MCF 10A (cell line): ENCODE results near the gene PRELID3B. TPM values are rescaled to one million over a fixed set of nuclear protein-coding genes. Genes with fewer than 3 reads are reported as not detected.

ENCODE experiments used
- BruUV-seq: library from RNA; stranded (reverse); fragments of 400-500 nt; replicated peaks from 2 replicates; lab custom pipeline; 2021; lab: Mats Ljungman, UMichigan
- CTCF ChIA-PET: fragments of 300-600 bp; sonication (Branson Sonifier 250); formaldehyde crosslinking; extraction: SDS; loops from one replicate; lab custom pipeline; 2021; ENCODE audit warnings: antibody characterized with exemption, inconsistent platforms; lab: Yijun Ruan, JAX
- POLR2A ChIA-PET: fragments of 300-600, 350-650 bp; sonication (Branson Sonifier 250); formaldehyde crosslinking; extraction: SDS; loops from one replicate; lab custom pipeline; 2020; ENCODE audit warnings: antibody characterized with exemption, inconsistent platforms; lab: Yijun Ruan, JAX
- DNase-seq: peaks from one replicate; pipeline ENCODE4 v3.0.0-alpha.2; 2018; ENCODE audit not compliant: unreplicated experiment
- H3K27ac Mint-ChIP-seq: one replicate; pipeline ENCODE4 v1.8.0; 2022; ENCODE audit warnings: mild to moderate bottlenecking, low read depth, mixed read lengths; ENCODE audit not compliant: unreplicated experiment
- H3K27me3 Mint-ChIP-seq: one replicate; pipeline ENCODE4 v1.8.0; 2022; ENCODE audit warnings: mixed read lengths; ENCODE audit not compliant: insufficient read depth, unreplicated experiment
- H3K36me3 Mint-ChIP-seq: one replicate; pipeline ENCODE4 v1.8.0; 2022; ENCODE audit warnings: mild to moderate bottlenecking, moderate library complexity, mixed read lengths; ENCODE audit not compliant: insufficient read depth, unreplicated experiment
- H3K4me1 Mint-ChIP-seq: one replicate; pipeline ENCODE4 v1.8.0; 2022; ENCODE audit warnings: mixed read lengths; ENCODE audit not compliant: insufficient read depth, unreplicated experiment
- H3K4me3 Mint-ChIP-seq: one replicate; pipeline ENCODE4 v1.8.0; 2022; ENCODE audit warnings: mild to moderate bottlenecking, moderate library complexity, mixed read lengths; ENCODE audit not compliant: unreplicated experiment
- H3K9me3 Mint-ChIP-seq: one replicate; pipeline ENCODE4 v1.8.0; 2022; ENCODE audit warnings: mixed read lengths; ENCODE audit not compliant: unreplicated experiment
- CTCF ChIP-seq: fragments of 200-600 bp; IDR thresholded peaks from one replicate; pipeline ENCODE4 v1.8.0; 2022; ENCODE audit warnings: antibody characterized with exemption, mild to moderate bottlenecking; ENCODE audit not compliant: unreplicated experiment
- intact Hi-C: fragments of 100-400 bp; cut with micrococcal nuclease; formaldehyde crosslinking; loops from 2 replicates; pipeline ENCODE4 v1.14.1; 2022
- total RNA-seq: library from RNA; stranded (reverse); gene quantifications from 2 replicates; pipeline ENCODE4 v1.2.3, GENCODE V29; 2022

The PRELID3B gene
- total RNA-seq, 1 experiment from 2014 or later, result 197 TPM

GRCh38 chr20:59030911-59031563 lies 11.5 kb downstream of the PRELID3B start:
- intact Hi-C loops, result no loop called here
- H3K4me1 Mint-ChIP-seq, result peaks cover 41% of the 10 kb centered on the region
- H3K36me3 Mint-ChIP-seq, result peaks cover 86% of the 10 kb centered on the region

GRCh38 chr20:59028812-59029211 lies 13.8 kb downstream of the PRELID3B start:
- no TSS peak for BruUV-seq
- Mint-ChIP-seq H3K4me3 (peak overlapping the region; percentile 54), H3K9me3 (no peaks in the 10 kb centered on the region), H3K36me3 (peaks cover 82% of the 10 kb centered on the region), H3K4me1 (peaks cover 41% of the 10 kb centered on the region), H3K27me3 (no peaks in the 10 kb centered on the region), H3K27ac (peak overlapping the region; percentile 66)
- intact Hi-C loops, result no loop called here
- CTCF ChIA-PET, result interaction anchor here (0.6 to 1.2 kb wide), 2 partner anchors 47 to 193 kb away, joined by 3 read pairs; no protein-coding TSS in a partner anchor
- POLR2A ChIA-PET, result interaction anchor here (0.7 to 5.6 kb wide), 5 partner anchors 9 to 140 kb away, joined by 3 to 107 read pairs (median 4); partner anchors contain the start of genes PRELID3B and TUBB1
- TF ChIP-seq CTCF, result no peak
- no peak for DNase-seq

More at GRCh38 chr20:59030911-59031563, 11.5 kb downstream of the PRELID3B start:
- no peak for TF ChIP-seq CTCF
- no peak for DNase-seq
- ChIA-PET POLR2A (interaction anchor here (0.8 to 5.6 kb wide), 21 partner anchors 8 to 1325 kb away, joined by 3 to 107 read pairs (median 8); partner anchors contain the start of genes NELFCD, PRELID3B, STX16 and TUBB1), CTCF (interaction anchor here (0.7 to 2.0 kb wide), 6 partner anchors 10 to 236 kb away, joined by 3 to 19 read pairs (median 5); partner anchors contain the start of gene TUBB1)
- Mint-ChIP-seq H3K27me3 (no peaks in the 10 kb centered on the region), H3K4me3 (peak overlapping the region; percentile 90), H3K9me3 (no peaks in the 10 kb centered on the region), H3K27ac (peak overlapping the region; percentile 78)
- BruUV-seq, result TSS peak; percentile 13

DNA sequence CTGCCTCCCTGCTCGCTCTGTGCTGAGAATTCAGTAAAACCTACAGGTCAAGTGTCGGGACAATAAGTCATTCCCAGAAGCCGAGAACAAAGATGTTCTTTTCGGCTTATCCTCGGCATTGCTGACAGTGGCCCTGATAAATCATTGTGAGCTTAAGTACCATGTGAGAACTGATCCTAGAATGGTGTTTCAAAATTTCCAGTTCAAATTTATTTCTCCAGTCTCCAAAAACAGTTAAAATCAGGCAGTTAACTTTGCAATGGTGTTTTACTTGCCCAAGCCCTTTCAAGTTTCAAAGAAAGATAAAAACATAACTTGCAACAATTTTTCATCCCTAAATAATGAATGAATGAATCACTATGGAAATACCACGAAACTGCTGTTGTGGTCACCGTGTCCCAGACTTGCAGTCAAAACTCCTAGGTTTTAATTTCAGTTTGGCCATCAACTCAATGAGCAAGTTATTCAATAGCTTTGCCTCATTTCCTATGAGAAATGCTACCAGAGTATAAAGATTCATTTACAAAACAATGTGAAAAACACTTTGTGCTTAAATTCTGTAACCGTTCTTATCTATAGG lies 14.8 kb downstream of the PRELID3B start:
- ChIA-PET POLR2A (interaction anchor here (0.6 to 0.9 kb wide), 2 partner anchors 14 to 51 kb away, joined by 3 read pairs; no protein-coding TSS in a partner anchor), CTCF (interaction anchor here (0.7 to 1.2 kb wide), 3 partner anchors 149 to 194 kb away, joined by 3 to 4 read pairs (median 3); no protein-coding TSS in a partner anchor)
- TF ChIP-seq CTCF, result no peak
- H3K27me3 Mint-ChIP-seq, result no peaks in the 10 kb centered on the region
- H3K36me3 Mint-ChIP-seq, result peaks cover 87% of the 10 kb centered on the region
- H3K27ac Mint-ChIP-seq, result no peak overlapping the region
- peaks cover 41% of the 10 kb centered on the region for H3K4me1 Mint-ChIP-seq
- H3K4me3 Mint-ChIP-seq, result no peak overlapping the region
- BruUV-seq, result no TSS peak
- DNase-seq, result no peak
- no peaks in the 10 kb centered on the region for H3K9me3 Mint-ChIP-seq
- intact Hi-C loops, result no loop called here
